NCI-H1694 treated with DMSO at 0.1 percent for 48 hours (cell line): ENCODE data around the gene SUOX.
"Not testable (repeated sequence)": the region's sequence is repeated elsewhere in the genome, so short reads cannot be mapped to it uniquely, and the experiment has no call there.

Experiments used
- DNase-seq: peaks from one replicate; lab custom pipeline; 2025; lab: John Stamatoyannopoulos, UW

The SUOX gene

DNA sequence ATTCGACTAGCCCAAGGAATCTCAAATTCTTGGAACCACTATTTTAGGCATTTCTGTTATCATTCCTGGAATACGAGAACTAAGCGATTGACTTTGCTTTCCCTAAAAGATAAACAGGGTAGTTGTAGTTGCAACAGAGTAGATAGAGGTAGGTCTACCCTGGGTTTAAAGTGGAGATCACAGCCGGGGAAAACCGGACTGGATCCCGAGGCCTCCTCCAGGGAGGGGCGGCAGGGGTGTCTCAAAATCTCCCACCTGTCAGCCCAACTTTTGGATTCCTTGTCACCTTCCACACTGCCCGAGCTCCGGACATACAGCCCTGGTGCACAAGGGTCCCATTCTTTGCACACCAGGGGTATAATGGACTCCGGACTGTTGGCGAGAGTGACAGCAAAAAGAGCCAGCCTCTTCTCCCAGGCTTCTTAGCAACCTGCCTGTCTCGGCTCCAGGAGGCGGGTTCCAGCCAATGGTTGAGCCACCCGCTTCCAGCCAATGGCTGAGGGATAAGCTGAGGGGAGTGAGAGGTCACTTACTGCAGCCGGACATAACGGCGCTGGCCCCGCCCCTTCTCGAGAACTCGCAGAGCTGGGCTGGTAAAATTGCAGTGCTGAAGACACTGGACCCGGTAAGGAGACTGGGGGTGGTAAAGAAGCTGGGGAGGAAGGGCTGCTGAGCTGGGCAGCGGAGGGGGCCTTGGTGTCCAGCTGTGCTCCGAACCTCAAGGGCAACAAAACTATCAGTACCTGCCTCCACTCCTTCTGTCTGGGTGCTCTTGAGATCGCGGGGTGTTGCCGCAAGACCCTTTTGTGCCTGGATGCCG, at the start of gene SUOX:
SUOX (plus strand) TSS at position 562 of the 820 bp plus-strand sequence. CDS start 4,946 bp downstream, outside the sequence.
- DNase-seq: peak; percentile 61

DNA sequence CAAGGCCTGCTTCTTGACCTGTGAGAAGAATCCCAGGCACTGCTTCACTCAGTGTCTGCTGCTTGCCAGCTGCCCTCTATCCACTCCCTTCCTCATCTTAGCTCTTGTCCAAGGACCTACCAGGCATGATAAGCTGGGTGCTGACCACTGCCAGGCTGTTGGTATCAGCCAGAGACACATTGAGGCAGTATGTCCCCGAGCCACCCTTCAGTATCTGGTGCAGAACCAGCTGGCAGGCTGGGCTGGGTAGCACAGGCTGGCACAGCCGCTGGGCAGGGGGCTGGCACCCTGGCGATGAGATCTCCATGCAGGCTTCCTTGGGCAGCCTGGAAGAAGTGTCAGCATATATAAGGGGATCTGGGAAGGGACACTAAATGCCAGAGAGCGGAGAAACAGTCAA, 41.7 kb upstream of the SUOX start:
- no peak for DNase-seq

DNA sequence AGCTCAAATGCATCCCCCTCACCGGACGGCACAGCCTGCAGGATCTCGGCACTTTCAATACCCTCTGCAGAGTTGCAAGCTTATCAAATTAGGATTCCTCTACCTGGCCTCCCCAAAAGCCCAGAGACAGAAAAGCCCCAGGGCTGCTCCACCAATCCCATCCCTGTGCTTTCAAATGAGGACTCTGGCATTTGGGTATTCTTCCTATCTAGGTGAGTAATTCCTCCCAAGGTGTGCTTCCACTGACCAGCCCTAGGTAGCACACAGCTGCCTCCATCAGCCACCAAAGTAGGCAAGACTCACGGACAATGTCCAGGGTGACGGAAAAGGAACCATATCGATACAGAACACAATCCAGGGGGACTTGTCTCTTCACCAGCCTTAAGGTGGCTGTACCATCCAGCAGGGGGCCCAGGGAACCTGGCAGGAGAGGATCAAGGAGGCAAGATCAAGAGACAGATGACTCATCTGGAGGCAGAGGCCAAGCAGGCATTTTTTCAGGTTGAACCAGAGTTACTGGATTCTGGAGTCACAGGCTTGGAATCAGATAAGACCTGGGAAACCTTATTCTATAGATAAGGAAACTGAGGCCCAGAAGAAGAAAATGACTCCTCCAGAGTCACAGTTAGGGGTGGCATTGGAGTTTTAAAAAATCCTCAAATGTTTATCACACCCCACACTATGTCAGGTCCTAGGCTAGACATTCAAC, 41.1 kb upstream of the SUOX start:
- DNase-seq: no peak

DNA sequence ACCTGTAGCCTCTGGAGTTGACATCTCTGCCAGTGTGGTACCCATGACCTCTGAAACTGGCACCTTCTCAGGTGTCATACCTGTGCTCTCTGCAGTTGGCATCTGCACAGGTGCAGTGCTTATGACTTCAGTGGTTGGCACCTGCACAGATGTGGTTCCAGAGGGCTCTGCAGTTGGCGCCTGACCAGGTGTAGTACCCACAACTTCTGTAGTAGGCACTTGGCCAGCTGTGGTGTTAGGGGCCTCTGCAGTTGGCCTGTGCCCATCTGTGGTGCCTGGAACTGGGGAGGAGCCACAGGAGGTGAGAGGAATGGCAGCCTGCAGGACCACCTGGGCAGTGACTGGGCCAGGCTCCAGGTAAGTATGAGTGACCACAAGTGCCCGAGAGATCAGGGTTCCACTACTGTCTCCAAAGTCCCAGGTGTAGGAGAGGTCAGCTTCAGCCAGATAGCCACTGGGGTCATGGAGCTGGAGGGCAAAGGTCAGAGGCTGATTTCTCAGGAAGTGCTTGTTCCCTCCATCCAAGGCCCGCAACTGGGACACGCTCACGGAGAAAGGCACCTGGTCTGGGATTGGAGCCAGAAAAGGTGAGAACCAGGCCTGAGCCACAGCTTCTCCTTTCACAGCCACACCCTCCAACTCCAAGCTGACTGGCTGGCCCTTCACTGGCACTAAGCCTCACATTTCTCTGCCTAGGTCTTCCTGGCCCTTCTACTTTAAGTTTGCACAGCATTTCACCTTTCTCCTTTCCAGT, 39.8 kb upstream of the SUOX start:
- no peak for DNase-seq

DNA sequence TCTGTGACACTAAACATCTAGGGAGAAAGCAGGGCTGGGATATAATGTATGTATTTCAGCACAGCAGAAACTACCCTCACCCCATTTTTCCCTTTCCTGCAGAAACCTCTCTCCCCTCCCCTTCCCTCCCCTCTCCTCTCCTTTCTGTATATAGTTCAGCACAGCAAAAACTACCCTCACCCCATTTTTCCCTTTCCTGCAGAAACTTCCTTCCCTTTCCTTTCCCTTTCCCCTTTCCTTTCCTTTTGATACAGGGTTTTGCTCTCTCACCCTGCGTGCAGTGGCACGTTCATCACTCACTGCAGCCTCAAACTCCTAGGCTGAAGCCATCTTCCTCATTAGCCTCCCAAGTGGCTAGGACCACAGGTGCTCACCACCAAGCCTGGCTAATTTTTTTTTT, 33.3 kb upstream of the SUOX start:
- no peak for DNase-seq

DNA sequence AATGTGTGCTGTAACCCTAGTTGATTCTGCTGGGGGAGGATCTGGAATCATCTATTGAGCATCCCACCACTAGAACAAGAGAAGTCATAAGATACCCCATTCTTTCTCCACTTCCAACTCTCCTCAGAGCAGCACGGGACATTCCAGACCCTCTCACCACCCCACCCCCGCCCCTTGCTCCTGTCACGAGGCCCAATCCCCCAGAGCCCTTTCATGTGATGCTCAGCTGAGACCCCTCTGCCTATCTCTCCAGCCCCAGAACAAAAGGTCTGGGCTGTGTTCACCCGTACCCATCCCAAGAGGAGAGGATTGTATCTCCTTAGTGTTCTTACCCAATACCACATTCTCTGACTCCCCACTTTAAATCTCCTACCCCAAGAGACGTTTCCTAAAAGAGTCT, 31.8 kb upstream of the SUOX start:
- DNase-seq: no peak

DNA sequence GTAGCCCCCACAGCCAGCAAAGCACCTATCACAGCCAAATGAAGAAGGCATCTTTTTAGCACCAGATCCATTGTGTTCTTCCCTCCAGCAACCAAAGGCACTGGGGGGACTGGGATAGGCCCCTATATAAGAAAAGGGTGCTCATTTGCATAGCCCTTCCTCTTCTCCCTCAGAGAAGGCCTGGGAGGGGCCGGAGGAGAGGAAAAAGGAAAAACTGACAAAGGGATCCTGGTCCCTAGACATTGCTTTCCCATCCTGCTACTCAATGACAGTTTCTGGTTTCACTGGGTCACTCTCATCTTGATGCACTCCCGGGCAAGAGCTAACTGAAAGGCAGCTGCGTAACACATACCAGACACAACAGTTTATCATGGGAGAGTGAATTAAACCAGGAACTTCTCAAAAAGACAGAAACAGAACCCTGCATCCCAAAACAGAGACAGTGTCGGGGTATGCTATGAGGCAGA, 31.1 kb upstream of the SUOX start, which contains the start of gene PMEL:
PMEL (minus strand) TSS at position 102 of the 467 bp plus-strand sequence; CDS start at position 71, 31 bp downstream.
- DNase-seq: no peak

DNA sequence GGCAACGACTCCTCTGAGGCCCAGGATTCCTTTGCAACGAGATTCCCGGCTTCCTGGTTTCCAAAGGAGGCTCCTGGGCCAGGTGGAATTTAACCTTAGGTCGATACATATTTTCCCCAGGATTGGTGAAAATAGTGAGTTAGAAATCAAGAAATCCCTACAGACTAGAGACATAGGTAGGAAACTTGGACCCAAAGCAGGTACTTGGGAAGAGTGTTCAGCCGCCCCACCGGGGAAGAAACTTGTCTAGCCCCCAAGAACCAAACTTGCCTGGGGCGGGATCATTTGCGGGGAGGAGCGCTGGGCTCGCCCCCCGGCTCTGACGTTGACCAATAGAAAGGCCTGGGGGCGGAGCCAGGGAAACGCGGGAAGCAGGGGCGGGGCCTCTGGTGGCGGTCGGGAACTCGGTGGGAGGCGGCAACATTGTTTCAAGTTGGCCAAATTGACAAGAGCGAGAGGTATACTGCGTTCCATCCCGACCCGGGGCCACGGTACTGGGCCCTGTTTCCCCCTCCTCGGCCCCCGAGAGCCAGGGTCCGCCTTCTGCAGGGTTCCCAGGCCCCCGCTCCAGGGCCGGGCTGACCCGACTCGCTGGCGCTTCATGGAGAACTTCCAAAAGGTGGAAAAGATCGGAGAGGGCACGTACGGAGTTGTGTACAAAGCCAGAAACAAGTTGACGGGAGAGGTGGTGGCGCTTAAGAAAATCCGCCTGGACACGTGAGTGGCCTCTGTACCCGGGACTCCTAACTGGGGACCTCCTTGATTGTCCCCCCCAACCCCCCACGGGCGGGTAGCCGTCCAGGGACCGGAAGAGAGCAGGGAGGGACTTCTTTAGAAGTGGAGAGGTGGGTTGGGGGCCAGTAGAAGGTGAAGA, 30.4 kb upstream of the SUOX start, which contains the start of gene CDK2:
CDK2 (plus strand) TSS at position 423 of the 874 bp plus-strand sequence; CDS start at position 602, 179 bp downstream.
- peak; percentile 55 for DNase-seq

DNA sequence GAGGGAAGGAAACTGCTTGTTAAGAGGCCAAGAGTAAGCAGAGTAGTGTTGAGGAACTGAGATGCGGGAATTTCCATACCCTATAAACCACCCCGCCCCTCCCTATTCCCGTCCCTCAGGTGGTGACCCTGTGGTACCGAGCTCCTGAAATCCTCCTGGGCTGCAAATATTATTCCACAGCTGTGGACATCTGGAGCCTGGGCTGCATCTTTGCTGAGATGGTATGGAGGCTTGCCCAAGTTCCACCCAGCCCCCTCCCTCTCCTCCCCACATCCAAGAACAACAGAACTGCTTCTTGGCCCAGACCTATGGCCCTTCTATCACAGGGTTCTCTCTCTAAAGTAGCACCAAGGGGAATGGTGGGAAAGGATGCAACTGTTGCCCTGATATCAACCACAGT, 27.7 kb upstream of the SUOX start:
- no peak for DNase-seq

DNA sequence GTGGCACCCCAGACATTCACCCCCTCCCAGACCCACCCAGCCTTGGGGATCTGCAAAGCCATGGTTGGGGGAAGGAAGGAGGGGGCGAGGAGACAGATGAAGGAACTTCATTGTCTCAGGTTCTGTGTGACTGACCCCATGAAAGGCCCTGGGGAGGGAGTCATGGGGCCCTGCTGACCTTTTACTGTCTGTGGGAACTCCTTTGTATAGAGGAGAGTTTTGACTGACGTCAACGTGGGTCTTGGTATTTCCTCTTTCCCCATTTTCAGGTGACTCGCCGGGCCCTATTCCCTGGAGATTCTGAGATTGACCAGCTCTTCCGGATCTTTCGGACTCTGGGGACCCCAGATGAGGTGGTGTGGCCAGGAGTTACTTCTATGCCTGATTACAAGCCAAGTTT, 26.3 kb upstream of the SUOX start:
- no peak for DNase-seq

DNA sequence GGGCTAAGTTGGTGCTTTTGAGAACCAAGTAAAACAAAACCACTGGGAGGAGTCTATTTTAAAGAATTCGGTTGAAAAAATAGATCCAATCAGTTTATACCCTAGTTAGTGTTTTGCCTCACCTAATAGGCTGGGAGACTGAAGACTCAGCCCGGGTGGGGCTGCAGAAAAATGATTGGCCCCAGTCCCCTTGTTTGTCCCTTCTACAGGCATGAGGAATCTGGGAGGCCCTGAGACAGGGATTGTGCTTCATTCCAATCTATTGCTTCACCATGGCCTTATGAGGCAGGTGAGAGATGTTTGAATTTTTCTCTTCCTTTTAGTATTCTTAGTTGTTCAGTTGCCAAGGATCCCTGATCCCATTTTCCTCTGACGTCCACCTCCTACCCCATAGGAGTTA, 25.0 kb upstream of the SUOX start:
- DNase-seq: no peak

DNA sequence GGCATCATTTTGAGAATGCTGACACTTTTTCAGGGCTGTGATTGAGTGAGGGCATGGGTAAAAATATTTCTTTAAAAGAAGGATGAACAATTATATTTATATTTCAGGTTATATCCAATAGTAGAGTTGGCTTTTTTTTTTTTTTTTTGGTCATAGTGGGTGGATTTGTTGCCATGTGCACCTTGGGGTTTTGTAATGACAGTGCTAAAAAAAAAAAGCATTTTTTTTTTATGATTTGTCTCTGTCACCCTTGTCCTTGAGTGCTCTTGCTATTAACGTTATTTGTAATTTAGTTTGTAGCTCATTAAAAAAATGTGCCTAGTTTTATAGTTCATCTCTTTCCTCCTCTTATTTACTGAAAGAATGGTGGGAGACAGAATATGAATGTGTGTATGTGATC, 24.6 kb upstream of the SUOX start:
- no peak for DNase-seq

DNA sequence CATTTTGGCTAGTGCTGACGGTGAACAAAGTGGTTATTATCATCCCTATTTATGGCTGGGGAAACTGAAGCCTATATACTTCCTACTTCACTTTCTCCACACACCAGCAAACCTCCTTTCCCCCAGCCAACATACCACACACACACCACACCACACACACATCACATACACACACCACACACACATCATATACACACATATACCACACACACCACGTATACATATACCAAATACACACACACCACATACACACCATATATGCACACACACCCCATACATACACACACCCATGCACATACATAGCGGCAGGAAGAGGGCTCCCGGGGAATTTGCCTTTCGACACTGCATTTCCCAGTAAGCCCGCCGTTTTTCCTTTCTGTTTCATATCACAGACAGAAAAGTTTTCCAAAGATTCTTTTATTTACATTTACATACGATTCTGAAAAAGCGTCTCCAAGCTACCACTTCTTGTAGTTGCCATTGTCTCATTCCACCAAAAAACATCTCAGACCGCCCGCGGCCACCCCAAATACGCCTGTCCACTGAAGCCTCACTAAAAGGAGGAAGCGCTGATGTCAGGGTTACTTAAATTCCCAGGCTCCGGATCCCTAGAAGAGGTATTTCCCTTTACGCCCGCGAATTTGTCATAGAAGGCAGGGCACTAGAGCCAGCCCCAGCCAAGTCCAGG, 24.0 kb upstream of the SUOX start:
- peak; percentile 38 for DNase-seq

DNA sequence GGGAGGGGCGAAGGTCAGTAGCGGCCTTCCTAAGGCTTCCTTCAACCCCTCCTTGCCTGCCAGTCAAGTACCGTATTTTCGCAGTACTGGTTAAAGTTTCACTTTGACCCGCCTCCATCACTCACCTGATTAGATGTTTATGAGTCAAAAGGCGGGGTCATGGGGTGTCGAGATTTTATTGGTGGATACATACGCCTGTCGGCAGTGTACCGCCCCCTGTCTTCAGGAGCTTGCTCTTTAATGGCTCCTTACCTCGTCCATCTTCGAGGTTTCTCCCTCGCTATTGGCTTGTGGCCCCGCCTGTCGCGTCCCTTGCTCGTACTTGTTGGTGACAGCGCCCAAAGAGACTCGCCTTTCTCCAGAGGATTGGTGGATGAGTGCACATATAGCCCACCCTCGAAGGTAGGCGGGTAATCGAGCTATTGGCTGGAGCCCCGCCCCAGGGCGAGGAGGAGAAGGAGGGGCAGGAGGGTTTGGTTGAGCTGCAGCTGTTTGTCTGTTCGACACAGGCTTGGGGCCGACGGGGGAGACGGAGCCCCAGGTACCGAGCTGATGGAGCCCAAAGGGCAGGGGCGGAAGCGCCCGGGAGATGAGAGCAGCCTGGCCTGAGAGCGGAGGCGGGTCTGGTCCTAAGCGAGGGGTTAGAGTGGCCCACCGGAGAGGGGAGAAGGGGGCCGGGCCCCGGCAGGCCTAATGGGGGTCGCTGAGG, 23.3 kb upstream of the SUOX start, which contains the start of gene RAB5B:
RAB5B (plus strand) TSS at position 480 of the 709 bp plus-strand sequence. CDS start 12,883 bp downstream, outside the sequence.
- peak; percentile 99 for DNase-seq

DNA sequence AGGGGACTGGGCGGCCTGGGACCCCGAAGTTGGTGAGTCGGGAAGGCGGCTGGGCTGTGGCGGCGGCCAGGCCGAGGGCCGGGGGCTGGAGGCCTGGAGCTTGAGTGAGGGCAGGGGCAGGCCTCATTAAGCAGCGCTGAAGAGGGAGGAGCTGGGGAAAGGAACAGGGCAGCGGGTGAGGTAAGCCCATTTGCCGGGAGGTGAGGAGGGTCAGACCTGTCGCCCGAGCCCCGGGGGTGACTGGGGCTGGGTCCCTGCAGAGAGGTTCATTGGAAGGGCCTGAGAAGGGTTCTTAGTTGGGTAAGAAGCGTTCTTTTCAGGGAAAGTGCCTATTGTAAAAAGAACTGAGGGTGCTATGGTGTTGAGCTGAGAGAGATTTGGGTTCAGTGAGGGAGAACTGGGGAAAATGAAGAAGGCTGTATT, 22.8 kb upstream of the SUOX start:
- DNase-seq: no peak

DNA sequence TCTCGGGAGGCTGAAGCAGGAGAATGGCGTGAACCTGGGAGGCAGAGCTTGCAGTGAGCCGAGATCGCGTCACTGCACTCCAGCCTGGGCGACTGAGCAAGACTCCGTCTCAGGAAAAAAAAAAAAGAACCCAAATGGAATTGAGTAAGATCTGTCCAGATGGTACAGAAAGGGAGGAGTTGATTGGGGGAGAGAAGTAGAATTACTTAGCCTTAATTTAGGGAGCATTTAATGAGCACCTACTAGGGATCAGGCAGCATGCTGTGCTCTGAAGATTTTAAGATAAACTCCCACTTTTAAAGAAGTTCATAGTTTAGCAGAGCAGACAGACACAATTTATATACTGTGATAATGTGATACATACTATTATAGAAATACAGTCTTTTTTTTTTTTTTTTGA, 18.7 kb upstream of the SUOX start:
- DNase-seq: no peak

DNA sequence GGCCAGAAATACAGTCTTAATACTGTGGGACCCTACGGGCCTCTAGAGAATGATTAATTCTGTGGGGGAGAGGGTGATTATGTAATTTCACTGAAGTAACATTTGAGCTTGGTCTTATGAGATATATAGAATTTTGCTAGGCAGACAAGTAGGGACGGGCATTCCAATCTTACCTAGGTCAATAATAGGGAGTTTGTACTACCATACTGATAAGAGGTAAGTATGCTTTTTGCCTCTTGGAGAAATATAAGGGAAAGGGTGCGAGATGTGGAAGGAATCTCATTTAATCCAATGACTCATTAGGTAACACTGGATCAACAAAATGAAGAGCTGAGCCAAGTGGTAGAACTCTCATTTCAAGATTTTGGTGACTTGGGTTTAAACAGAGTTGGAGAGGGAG, 18.0 kb upstream of the SUOX start:
- DNase-seq: no peak

DNA sequence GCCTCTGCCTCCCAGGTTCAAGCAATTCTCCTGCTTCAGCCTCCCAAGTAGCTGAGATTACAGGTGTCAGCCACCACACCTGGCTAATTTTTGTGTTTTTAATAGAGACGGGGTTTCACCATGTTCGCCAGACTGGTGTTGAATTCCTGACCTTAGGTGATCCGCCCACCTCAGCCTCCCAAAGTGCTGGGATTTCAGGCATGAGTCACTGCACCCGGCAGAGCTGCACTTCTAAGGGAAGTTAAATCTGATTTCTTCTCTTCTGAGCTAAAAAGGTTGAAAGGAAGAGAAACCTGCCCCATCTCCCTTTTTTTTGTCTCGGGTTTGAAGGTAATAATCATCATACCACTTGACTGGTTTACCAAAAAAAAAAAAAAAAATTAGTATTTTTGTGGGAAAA, 15.2 kb upstream of the SUOX start:
- not testable (repeated sequence) for DNase-seq

DNA sequence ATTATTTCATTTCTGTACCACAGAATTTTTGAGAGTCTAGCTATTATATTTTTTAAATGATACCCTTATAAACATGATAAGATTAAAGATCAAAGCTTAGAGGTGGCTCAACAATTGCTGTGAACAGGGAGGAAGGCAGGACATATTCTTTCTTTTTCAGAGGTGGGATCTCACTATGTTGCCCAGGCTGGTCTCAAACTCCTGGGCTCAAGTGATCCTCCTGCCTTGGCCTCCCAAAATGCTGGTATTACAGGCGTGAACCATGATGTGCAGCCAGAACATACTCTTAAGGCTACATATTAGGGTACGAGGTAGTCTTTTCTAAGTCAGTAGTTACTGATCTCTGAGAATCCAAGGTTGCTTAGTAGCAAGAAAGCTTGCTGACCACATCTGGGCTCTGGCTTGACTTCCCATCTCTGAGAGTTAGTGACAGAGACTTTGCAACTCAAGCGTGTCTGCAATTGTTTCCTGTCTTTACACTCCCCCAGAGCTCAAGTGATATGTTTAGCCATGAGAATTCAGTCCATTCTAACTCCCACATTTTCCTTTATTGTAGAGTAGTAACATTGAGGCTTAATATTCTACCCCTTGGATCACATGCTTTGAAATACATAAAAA, 14.6 kb upstream of the SUOX start:
- DNase-seq: no peak
